ENCODE data around the gene NCOA3.

Gene NCOA3

GRCh38 chr20:47668313-47669151, 166.8 kb downstream of the NCOA3 start:
- no peak for DNase-seq

GRCh38 chr20:47669152-47669425, 167.4 kb downstream of the NCOA3 start:
- DNase-seq, result no peak

- DNase-seq, result peak; percentile 53
Measured at GRCh38 chr20:47669489-47669888, 167.8 kb downstream of the NCOA3 start.

- DNase-seq, result no peak
Measured at GRCh38 chr20:47669927-47670890, 168.5 kb downstream of the NCOA3 start.

- peak; percentile 57 for DNase-seq
Measured at GRCh38 chr20:47670913-47671312, 169.2 kb downstream of the NCOA3 start.

- no peak for DNase-seq
Measured at GRCh38 chr20:47672166-47672565, 170.5 kb downstream of the NCOA3 start.

GRCh38 chr20:47672886-47673670, 171.4 kb downstream of the NCOA3 start:
- no peak for DNase-seq

GRCh38 chr20:47673671-47673955, 171.9 kb downstream of the NCOA3 start:
- DNase-seq, result no peak

GRCh38 chr20:47674145-47674544, 172.5 kb downstream of the NCOA3 start:
- no peak for DNase-seq

- no peak for DNase-seq
Measured at GRCh38 chr20:47674686-47675085, 173.0 kb downstream of the NCOA3 start.

- peak; percentile 57 for DNase-seq
Measured at GRCh38 chr20:47675190-47676142, 173.8 kb downstream of the NCOA3 start.

GRCh38 chr20:47676219-47676721, 174.6 kb downstream of the NCOA3 start:
- DNase-seq, result peak; percentile 52

GRCh38 chr20:47676912-47677634, 175.4 kb downstream of the NCOA3 start:
- peak; percentile 59 for DNase-seq

- DNase-seq, result peak; percentile 85
Measured at GRCh38 chr20:47677635-47678453, 176.2 kb downstream of the NCOA3 start.

- DNase-seq, result no peak
Measured at GRCh38 chr20:47678536-47678935, 176.8 kb downstream of the NCOA3 start.

- DNase-seq, result peak; percentile 48
Measured at GRCh38 chr20:47679462-47679861, 177.8 kb downstream of the NCOA3 start.

GRCh38 chr20:47680804-47681529, 179.3 kb downstream of the NCOA3 start:
- peak; percentile 34 for DNase-seq

GRCh38 chr20:47682028-47682783, 180.5 kb downstream of the NCOA3 start:
- peak; percentile 50 for DNase-seq

- DNase-seq, result peak; percentile 48
Measured at GRCh38 chr20:47682916-47683315, 181.2 kb downstream of the NCOA3 start.
